Measurements from ENCODE around the gene PIWIL1. TPM values are rescaled to one million over a fixed set of nuclear protein-coding genes. Genes with fewer than 3 reads are reported as not detected.

Gene PIWIL1
- total and polyA plus RNA-seq, 2 donors (not counting 3 experiments of a cell fraction or from before 2014, with no cell fraction given), result not detected

GRCh38 chr12:130308393-130308792 lies 29.3 kb upstream of the PIWIL1 start:
- no peaks in the 10 kb centered on the region for H3K36me3 ChIP-seq (ENCODE audit: control insufficient read depth in 2 of 2, extremely low read depth in 1 of 2, insufficient read depth in 2 of 2, low read length in 2 of 2)
- H3K27ac ChIP-seq (ENCODE audit: insufficient read depth, low read depth, low read length), result no peak overlapping the region
- no peak overlapping the region for H3K9ac ChIP-seq (replicated peaks; ENCODE audit: extremely low read depth, insufficient read depth, low read length)
- BruUV-seq (replicated peaks), result no TSS peak
- ChIA-PET POLR2A (no interaction called here), CTCF (no interaction called here)
- H2AFZ ChIP-seq (ENCODE audit: low read depth, low read length), result no peak overlapping the region
- no peaks in the 10 kb centered on the region for H4K20me1 ChIP-seq (replicated peaks; ENCODE audit: control insufficient read depth, extremely low read depth, insufficient read depth, low read length)
- FAIRE-seq (no peak), DNase-seq (ENCODE audit: low read depth, low spot score) (no peak)
- TF ChIP-seq EZH2 (IDR thresholded peaks at IDR 0.05; ENCODE audit: borderline replicate concordance, low read depth, low read length, severe bottlenecking), result no peak
- no peak for TF ChIP-seq JUN (IDR thresholded peaks at IDR 0.05; ENCODE audit: borderline replicate concordance, insufficient read depth, insufficient read length, low read depth)
- H3K4me1 ChIP-seq (ENCODE audit: control insufficient read depth, extremely low read depth, insufficient read depth, low read length), result no peaks in the 10 kb centered on the region
- H3K79me2 ChIP-seq (ENCODE audit: control insufficient read depth, insufficient read depth, low read length), result no peaks in the 10 kb centered on the region
- intact Hi-C loops (cut with micrococcal nuclease) (no loop called here), dilution Hi-C loops (cut with MboI; ENCODE audit: extremely low pct_ligation_motif_present, low sequenced_read_pairs) (no loop called here)
- no peaks in the 10 kb centered on the region for H3K9me1 ChIP-seq (replicated peaks; ENCODE audit: control insufficient read depth, extremely low read depth, insufficient read depth, low read length)
- H3K27me3 ChIP-seq (ENCODE audit: control insufficient read depth in 2 of 2, insufficient read depth in 2 of 2, low read length in 2 of 2), result no peaks in the 10 kb centered on the region
- peaks cover 2% of the 10 kb centered on the region for H3K9me3 ChIP-seq (replicated peaks; ENCODE audit: control insufficient read depth, insufficient read depth, low read length)
- no peak overlapping the region for H3K4me2 ChIP-seq (ENCODE audit: insufficient read depth, low read length)
- H3K4me3 ChIP-seq (replicated peaks in 1 of 3; ENCODE audit: insufficient read depth in 1 of 3, low read depth in 1 of 3, low read length in 3 of 3), result no peak overlapping the region

DNA sequence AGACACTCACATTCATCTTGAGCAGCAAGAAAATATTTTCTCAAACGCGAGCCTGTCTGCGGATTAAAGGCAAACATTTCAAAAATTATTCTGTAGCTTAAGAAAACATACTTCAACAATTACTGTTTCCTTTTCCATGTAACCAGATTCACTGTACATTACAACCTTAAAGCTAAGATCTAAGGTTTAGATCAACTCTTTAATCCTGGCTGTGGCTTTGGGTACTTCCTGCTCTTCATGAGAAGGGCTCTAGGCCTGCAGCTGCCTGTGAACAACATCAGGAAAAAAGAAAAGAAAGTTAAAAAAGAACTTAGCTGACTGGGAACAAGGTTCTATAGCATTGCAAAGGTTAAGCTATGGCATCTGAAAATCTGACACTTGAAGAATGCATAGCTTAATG lies 21.4 kb upstream of the PIWIL1 start:
- intact Hi-C loops (cut with micrococcal nuclease), result no loop called here
- Histone ChIP-seq H4K20me1 (replicated peaks; ENCODE audit: control insufficient read depth, extremely low read depth, insufficient read depth, low read length) (no peaks in the 10 kb centered on the region), H3K27me3 (ENCODE audit: control insufficient read depth in 2 of 2, insufficient read depth in 2 of 2, low read length in 2 of 2) (no peaks in the 10 kb centered on the region), H3K9ac (replicated peaks; ENCODE audit: extremely low read depth, insufficient read depth, low read length) (no peak overlapping the region), H3K79me2 (ENCODE audit: control insufficient read depth, insufficient read depth, low read length) (no peaks in the 10 kb centered on the region), H3K36me3 (ENCODE audit: control insufficient read depth in 2 of 2, extremely low read depth in 1 of 2, insufficient read depth in 2 of 2, low read length in 2 of 2) (no peaks in the 10 kb centered on the region), H3K4me2 (ENCODE audit: insufficient read depth, low read length) (no peak overlapping the region), H3K9me3 (replicated peaks; ENCODE audit: control insufficient read depth, insufficient read depth, low read length) (peaks cover 6% of the 10 kb centered on the region), H3K4me3 (replicated peaks in 1 of 3; ENCODE audit: insufficient read depth in 1 of 3, low read depth in 1 of 3, low read length in 3 of 3) (no peak overlapping the region), H2AFZ (ENCODE audit: low read depth, low read length) (no peak overlapping the region), H3K4me1 (ENCODE audit: control insufficient read depth, extremely low read depth, insufficient read depth, low read length) (no peaks in the 10 kb centered on the region), H3K27ac (ENCODE audit: insufficient read depth, low read depth, low read length) (no peak overlapping the region), H3K9me1 (replicated peaks; ENCODE audit: control insufficient read depth, extremely low read depth, insufficient read depth, low read length) (no peaks in the 10 kb centered on the region)
- TF ChIP-seq POLR2AphosphoS5 (IDR thresholded peaks at IDR 0.05; ENCODE audit: insufficient read depth, low read depth, low read length) (no peak), POLR2A (IDR thresholded peaks at IDR 0.05; ENCODE audit: low read depth, low read length) (no peak), JUN (IDR thresholded peaks at IDR 0.05; ENCODE audit: borderline replicate concordance, insufficient read depth, insufficient read length, low read depth) (no peak), FOS (IDR thresholded peaks at IDR 0.05; ENCODE audit: borderline replicate concordance, insufficient read depth, low read length) (no peak), EZH2 (IDR thresholded peaks at IDR 0.05; ENCODE audit: borderline replicate concordance, low read depth, low read length, severe bottlenecking) (no peak), MYC (IDR thresholded peaks at IDR 0.05; ENCODE audit: low read depth, low read length) (no peak), GATA2 (IDR thresholded peaks at IDR 0.05; ENCODE audit: insufficient read depth, insufficient read length, low read depth, low read length) (no peak)
- TF ChIP-seq, protein P1, sequence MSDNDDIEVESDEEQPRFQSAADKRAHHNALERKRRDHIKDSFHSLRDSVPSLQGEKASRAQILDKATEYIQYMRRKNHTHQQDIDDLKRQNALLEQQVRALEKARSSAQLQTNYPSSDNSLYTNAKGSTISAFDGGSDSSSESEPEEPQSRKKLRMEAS (IDR thresholded peaks at IDR 0.05; ENCODE audit: insufficient read depth, insufficient read length), result no peak
- TF ChIP-seq, protein P2, sequence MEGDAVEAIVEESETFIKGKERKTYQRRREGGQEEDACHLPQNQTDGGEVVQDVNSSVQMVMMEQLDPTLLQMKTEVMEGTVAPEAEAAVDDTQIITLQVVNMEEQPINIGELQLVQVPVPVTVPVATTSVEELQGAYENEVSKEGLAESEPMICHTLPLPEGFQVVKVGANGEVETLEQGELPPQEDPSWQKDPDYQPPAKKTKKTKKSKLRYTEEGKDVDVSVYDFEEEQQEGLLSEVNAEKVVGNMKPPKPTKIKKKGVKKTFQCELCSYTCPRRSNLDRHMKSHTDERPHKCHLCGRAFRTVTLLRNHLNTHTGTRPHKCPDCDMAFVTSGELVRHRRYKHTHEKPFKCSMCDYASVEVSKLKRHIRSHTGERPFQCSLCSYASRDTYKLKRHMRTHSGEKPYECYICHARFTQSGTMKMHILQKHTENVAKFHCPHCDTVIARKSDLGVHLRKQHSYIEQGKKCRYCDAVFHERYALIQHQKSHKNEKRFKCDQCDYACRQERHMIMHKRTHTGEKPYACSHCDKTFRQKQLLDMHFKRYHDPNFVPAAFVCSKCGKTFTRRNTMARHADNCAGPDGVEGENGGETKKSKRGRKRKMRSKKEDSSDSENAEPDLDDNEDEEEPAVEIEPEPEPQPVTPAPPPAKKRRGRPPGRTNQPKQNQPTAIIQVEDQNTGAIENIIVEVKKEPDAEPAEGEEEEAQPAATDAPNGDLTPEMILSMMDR (IDR thresholded peaks at IDR 0.05; ENCODE audit: extremely low read depth in 1 of 2, insufficient read depth in 1 of 2, low read depth in 1 of 2, low read length in 2 of 2), result no peak
- FAIRE-seq (no peak), DNase-seq (ENCODE audit: low read depth, low spot score) (no peak)
- dilution Hi-C loops (cut with MboI; ENCODE audit: extremely low pct_ligation_motif_present, low sequenced_read_pairs), result no loop called here
- ChIA-PET CTCF (no interaction called here), POLR2A (no interaction called here)
- BruUV-seq (replicated peaks), result no TSS peak

Measured in endothelial cell of umbilical vein (primary cell).